WI38 (cell line): Measurements from ENCODE around the gene BDH1.

ENCODE experiments used
- H3K4me3 ChIP-seq: 2 replicates; pipeline ENCODE4 v1.5.1; 2011; ENCODE audit warnings: low read depth, mild to moderate bottlenecking, control low read depth, low read length
- CTCF ChIP-seq: IDR thresholded peaks from 2 replicates; pipeline ENCODE4 v1.5.1; 2012; ENCODE audit warnings: low read depth, mild to moderate bottlenecking, control low read depth, low read length

Gene BDH1

GRCh38 chr3:197508461-197508860, 47.3 kb downstream of the BDH1 start:
- no peak for TF ChIP-seq CTCF
- H3K4me3 ChIP-seq, result no peak overlapping the region

DNA sequence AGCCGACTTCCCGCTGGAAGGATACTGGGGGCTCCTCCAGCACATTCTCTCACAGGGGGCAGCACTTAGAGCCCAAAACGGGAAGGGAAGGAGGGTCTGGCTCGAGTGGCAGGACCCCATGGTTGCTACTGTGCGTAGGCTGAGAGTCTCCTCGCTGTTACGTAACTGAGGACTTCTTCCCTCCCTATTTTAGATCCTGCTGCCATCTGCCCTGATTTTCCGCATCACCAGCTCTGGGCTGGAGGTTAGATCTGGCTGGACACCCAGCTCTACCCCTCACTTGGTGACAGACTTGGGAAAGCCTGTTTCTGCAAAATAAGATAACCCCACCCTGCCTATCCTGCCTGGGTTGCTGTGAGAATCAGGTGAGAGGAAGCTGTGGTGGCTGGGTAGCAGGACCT, 47.7 kb downstream of the BDH1 start:
- H3K4me3 ChIP-seq, result no peak overlapping the region
- no peak for TF ChIP-seq CTCF

DNA sequence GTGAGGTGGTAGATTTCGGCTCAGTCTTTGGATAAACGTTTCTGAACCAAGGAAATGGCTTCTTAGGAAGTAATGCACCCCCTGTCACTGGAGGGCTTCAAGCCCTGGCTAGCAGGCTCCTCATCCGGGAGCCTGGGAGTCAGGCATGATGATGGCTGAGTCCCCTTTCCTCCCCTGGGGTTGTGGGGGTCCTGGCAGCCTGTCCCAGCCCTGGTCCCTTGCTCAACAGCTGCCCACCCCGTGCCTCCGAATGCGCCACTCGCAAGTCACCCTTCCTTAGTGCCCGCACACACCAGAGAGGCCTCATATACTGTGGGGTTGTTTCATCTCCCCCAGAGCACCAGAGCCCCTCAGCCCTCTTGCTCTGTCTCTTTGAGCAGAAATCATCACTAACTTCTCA, 48.2 kb downstream of the BDH1 start:
- no peak overlapping the region for H3K4me3 ChIP-seq
- no peak for TF ChIP-seq CTCF

DNA sequence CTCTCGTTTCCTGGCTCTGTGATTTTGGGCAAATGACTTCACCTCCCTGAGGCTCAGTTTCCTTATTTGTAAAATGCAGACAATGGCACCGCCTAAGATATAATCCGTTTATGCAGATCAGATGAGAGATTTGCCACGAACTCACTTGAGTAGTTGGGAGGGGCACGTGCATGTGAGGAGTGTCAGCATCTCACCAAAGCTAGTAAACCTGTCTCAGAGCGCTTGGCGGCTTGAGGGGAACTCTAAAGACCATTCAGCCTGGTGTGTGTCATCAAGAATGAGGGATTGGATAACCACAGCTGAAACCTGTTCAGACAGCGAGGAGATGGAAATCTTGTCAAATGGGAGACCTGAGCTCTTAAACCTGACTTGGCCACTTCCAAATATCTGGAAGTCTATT, 48.7 kb downstream of the BDH1 start:
- no peak for TF ChIP-seq CTCF

GRCh38 chr3:197505796-197506548, 49.8 kb downstream of the BDH1 start:
- H3K4me3 ChIP-seq, result no peak overlapping the region
- TF ChIP-seq CTCF, result no peak

More for the DNA sequence above, 48.7 kb downstream of the BDH1 start:
- no peak overlapping the region for H3K4me3 ChIP-seq

- TF ChIP-seq CTCF, result no peak
Observed at GRCh38 chr3:197504641-197505121, 51.1 kb downstream of the BDH1 start.

GRCh38 chr3:197504229-197504628, 51.5 kb downstream of the BDH1 start:
- H3K4me3 ChIP-seq, result no peak overlapping the region
- no peak for TF ChIP-seq CTCF

More at GRCh38 chr3:197504641-197505121, 51.1 kb downstream of the BDH1 start:
- no peak overlapping the region for H3K4me3 ChIP-seq
